ENCODE results near the gene ADAMTS17. TPM values are rescaled to one million over a fixed set of nuclear protein-coding genes. Genes with fewer than 3 reads are reported as not detected.

ADAMTS17 gene
- total and polyA plus RNA-seq, 9 of the 15 experiments (the other 6 are each of a cell fraction or from before 2014, with no cell fraction given), result 0.01 to 0.14 (median 0.07) TPM; not detected in 6

DNA sequence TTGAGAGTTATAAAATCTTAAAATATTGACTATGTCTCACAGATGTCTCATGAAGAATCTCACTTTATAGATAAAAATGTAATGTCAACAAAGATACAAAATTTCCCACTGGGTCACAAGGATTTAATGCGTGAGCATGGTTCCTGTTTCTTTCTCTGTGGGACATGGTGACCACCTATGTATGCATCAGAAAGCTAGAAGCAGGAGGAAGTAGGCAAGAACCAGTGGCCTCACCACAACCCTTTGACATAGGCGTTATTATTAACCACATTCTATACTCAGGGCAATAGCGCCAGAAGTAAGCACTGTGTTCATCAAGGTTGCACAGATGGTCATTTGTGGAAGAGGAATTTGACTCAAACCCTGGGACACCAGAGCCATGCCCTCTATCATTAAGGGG lies 11.7 kb upstream of the ADAMTS17 start:
- ATAC-seq, result no peak
- Histone ChIP-seq H3K4me3 (no peak overlapping the region), H3K27me3 (ENCODE audit: control insufficient read depth in 2 of 2, insufficient read depth in 2 of 2, low read length in 2 of 2) (peaks cover 0 to 10% of the 10 kb centered on the region in 2 experiments; a peak in 2 of 5 replicates), H3K9me1 (ENCODE audit: control insufficient read depth, insufficient read depth, low read length) (no peaks in the 10 kb centered on the region), H3K9ac (ENCODE audit: insufficient read depth in 1 of 2, low read depth in 2 of 2, low read length in 2 of 2) (no peak overlapping the region), H4K20me1 (replicated peaks; ENCODE audit: control insufficient read depth, insufficient read depth, low read length) (no peaks in the 10 kb centered on the region), H3K9me3 (replicated peaks; ENCODE audit: control insufficient read depth, insufficient read depth, low read depth, low read length) (no peaks in the 10 kb centered on the region), H3K27ac (ENCODE audit: extremely low read depth, low read depth, low read length) (no peak overlapping the region), H3K36me3 (ENCODE audit: control insufficient read depth, insufficient read depth, low read length) (no peaks in the 10 kb centered on the region), H3K4me2 (ENCODE audit: insufficient read depth, low read length) (no peak overlapping the region), H2AFZ (ENCODE audit: low read depth, low read length) (no peak overlapping the region), H3K4me1 (replicated peaks in 1 of 2; ENCODE audit: control insufficient read depth in 2 of 2, insufficient read depth in 2 of 2, low read length in 2 of 2) (peaks cover 0 to 12% of the 10 kb centered on the region in 2 experiments; a peak in 3 of 5 replicates), H3K79me2 (ENCODE audit: control insufficient read depth, insufficient read depth, low read length) (no peaks in the 10 kb centered on the region)
- 0% methylated on average over 3 of the region's 3 CpGs for WGBS (ENCODE audit: insufficient coverage, low coverage, missing lambda C conversion rate)
- DNase-seq (ENCODE audit: extremely low read depth in 1 of 4, low spot score in 3 of 4), result no peak
- CTCF ChIA-PET (ENCODE audit: low intra/inter-chr PET ratio), result no interaction called here
- intact Hi-C loops (cut with micrococcal nuclease), result no loop called here
- no TSS peak for BruUV-seq (replicated peaks)
- FAIRE-seq, result no peak
- in situ Hi-C loops (cut with MboI), result no loop called here
- POLR2A ChIA-PET, result no interaction called here
- TF ChIP-seq PML (IDR thresholded peaks at IDR 0.05; ENCODE audit: low read length) (no peak), ZBTB43 (CRISPR knock-in tag; IDR thresholded peaks at IDR 0.05) (no peak), SMARCA4 (IDR thresholded peaks at IDR 0.05) (no peak), CBX3 (IDR thresholded peaks at IDR 0.05; ENCODE audit: borderline replicate concordance in 1 of 2, low read length in 2 of 2) (no peak), ZKSCAN1 (IDR thresholded peaks at IDR 0.05; ENCODE audit: low read depth, low read length) (no peak), ZNF384 (IDR thresholded peaks at IDR 0.05; ENCODE audit: low read depth, low read length) (no peak), ZNF253 (CRISPR knock-in tag; conservative IDR thresholded peaks at IDR 0.05) (no peak), ARHGAP35 (IDR thresholded peaks at IDR 0.05; ENCODE audit: partially characterized antibody) (no peak), NKRF (IDR thresholded peaks at IDR 0.05; ENCODE audit: borderline replicate concordance) (no peak), CREB1 (IDR thresholded peaks at IDR 0.05) (no peak), CREB1 (CRISPR knock-in tag; IDR thresholded peaks at IDR 0.05) (no peak), VEZF1 (CRISPR knock-in tag; IDR thresholded peaks at IDR 0.05) (no peak), NCOA2 (IDR thresholded peaks at IDR 0.05; ENCODE audit: partially characterized antibody in 2 of 2) (no peak)
- TF ChIP-seq, protein P1, sequence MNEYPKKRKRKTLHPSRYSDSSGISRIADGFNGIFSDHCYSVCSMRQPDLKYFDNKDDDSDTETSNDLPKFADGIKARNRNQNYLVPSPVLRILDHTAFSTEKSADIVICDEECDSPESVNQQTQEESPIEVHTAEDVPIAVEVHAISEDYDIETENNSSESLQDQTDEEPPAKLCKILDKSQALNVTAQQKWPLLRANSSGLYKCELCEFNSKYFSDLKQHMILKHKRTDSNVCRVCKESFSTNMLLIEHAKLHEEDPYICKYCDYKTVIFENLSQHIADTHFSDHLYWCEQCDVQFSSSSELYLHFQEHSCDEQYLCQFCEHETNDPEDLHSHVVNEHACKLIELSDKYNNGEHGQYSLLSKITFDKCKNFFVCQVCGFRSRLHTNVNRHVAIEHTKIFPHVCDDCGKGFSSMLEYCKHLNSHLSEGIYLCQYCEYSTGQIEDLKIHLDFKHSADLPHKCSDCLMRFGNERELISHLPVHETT (CRISPR knock-in tag; conservative IDR thresholded peaks at IDR 0.05 in 1 of 2, IDR thresholded peaks at IDR 0.05 in 1 of 2), result no peak
- TF ChIP-seq, protein P2, sequence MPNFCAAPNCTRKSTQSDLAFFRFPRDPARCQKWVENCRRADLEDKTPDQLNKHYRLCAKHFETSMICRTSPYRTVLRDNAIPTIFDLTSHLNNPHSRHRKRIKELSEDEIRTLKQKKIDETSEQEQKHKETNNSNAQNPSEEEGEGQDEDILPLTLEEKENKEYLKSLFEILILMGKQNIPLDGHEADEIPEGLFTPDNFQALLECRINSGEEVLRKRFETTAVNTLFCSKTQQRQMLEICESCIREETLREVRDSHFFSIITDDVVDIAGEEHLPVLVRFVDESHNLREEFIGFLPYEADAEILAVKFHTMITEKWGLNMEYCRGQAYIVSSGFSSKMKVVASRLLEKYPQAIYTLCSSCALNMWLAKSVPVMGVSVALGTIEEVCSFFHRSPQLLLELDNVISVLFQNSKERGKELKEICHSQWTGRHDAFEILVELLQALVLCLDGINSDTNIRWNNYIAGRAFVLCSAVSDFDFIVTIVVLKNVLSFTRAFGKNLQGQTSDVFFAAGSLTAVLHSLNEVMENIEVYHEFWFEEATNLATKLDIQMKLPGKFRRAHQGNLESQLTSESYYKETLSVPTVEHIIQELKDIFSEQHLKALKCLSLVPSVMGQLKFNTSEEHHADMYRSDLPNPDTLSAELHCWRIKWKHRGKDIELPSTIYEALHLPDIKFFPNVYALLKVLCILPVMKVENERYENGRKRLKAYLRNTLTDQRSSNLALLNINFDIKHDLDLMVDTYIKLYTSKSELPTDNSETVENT (CRISPR knock-in tag; IDR thresholded peaks at IDR 0.05), result no peak
